Activated CD4-positive, alpha-beta T cell treated with anti-CD3 and anti-CD28 coated beads, Interleukin-2, amount 50 U/mL, for 16 hours (primary cell): ENCODE data around the gene TOX3.

Source experiments
- DNase-seq: peaks from one replicate; pipeline ENCODE4 v3.0.0-alpha.2; 2020

TOX3 gene

DNA sequence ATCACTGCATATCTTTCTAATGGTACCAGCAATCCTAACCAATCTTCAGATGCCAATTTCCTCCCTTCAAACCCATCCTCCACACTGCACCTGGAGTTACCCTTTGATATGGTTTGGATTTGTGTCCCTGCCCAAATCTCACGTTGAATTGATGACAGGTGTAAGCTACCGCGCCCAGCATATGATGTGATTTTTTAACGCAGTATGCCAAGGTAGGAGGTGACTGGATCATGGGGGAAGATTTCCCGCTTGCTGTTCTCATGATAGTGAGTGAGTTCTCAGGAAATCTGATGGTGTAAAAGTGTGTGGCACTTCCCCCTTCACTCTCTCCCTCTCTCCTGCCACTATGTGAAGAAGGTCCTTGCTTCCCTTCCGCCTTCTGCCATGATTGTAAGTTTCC lies 57.0 kb downstream of the TOX3 start:
- no peak for DNase-seq

DNA sequence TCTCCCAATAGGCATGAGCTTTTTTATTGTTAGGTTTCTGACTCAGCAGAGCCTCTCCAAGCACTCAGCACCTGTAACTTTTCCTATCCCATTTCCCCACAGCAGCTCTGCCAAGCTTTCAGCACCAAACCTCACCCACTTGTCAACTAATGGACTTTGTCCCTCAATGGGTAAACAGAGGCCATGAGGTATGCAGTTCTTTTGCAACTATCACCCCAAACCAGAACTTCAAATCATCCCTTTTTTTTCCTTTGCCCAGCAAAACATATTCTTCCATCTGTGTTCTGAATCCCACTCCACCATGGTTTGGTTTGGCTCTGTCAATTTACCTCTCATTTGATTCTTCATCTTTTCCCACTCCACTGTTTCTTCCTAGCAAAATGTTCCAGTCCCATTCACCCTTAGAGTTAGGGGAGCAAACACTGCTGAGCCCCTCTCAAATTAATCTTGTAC lies 58.1 kb downstream of the TOX3 start:
- DNase-seq, result no peak

DNA sequence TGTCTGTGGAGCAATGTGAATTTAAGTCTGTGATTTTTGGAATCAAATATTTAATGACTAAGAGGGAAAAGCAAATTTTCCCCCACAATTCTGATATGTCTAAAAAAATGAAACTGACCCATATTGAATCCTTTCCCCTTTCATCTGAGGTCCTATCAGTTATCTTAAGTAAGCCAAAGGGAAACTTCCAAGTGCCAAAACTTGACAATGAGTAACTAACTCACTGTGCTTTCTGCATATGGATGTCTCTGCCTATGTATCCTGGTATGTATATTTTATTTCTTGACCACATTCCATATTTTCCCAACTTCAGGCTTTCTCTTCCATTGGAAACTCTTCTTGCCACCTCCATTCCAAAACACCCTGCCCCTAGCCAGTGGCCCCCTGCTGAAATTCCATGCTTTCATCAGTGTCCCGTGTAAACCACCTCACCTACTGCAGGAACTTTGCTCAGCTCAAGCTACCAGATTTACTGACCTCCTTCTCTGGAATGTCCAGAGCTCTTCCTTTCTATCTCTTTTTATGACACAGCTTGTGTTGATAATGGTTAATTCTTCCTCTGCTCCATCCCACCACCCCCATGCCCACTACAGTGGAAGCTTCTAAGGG lies 59.0 kb downstream of the TOX3 start:
- DNase-seq, result no peak

GRCh38 chr16:52480237-52480636 lies 66.7 kb downstream of the TOX3 start:
- DNase-seq, result no peak

- DNase-seq, result no peak
Observed at GRCh38 chr16:52476111-52476510, 70.8 kb downstream of the TOX3 start.

- no peak for DNase-seq
Observed at GRCh38 chr16:52474679-52475078, 72.3 kb downstream of the TOX3 start.

- DNase-seq, result no peak
Observed at GRCh38 chr16:52473096-52473495, 73.8 kb downstream of the TOX3 start.

- no peak for DNase-seq
Observed at GRCh38 chr16:52471650-52472370, 75.1 kb downstream of the TOX3 start.

DNA sequence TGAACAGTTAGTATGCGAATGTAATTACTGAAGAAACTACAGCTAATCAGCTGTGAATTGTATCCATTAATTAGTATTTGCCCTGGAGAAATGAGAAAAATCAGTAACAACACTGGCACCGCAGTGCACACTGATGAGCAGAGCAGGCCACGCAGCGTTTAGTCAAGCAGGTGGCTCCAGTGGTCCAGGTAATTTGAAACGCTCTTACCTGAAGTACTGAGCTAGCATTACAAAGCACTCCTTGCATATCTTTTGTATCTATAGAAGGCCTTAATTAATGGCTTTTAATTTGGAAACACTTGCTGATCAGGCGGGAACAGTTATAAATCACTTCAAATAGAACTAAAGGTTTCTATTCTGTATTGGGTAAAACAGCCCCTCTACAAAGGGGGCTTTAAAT lies 76.4 kb downstream of the TOX3 start:
- DNase-seq, result no peak

DNA sequence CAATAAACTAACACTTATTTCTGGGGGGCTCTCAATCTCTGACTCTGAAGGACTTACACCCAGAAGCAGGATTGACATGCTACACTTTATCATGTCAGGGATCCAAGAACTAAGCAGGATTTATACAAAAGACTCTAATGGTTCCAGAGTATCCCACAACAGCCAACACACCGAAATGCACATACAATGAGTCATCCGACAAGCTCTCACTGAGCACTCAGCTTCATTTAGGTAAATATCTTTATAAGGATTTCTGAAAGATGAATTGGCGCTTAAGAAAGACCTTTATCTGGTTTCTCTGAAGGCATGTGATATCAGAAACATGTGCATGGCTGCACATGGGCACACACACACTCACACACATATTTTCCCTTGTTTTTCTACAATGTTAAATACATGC lies 77.2 kb downstream of the TOX3 start:
- DNase-seq, result no peak

GRCh38 chr16:52469091-52469490 lies 77.9 kb downstream of the TOX3 start:
- no peak for DNase-seq

- no peak for DNase-seq
Observed at GRCh38 chr16:52467753-52468152, 79.2 kb downstream of the TOX3 start.

GRCh38 chr16:52466994-52467393 lies 79.9 kb downstream of the TOX3 start:
- no peak for DNase-seq

DNA sequence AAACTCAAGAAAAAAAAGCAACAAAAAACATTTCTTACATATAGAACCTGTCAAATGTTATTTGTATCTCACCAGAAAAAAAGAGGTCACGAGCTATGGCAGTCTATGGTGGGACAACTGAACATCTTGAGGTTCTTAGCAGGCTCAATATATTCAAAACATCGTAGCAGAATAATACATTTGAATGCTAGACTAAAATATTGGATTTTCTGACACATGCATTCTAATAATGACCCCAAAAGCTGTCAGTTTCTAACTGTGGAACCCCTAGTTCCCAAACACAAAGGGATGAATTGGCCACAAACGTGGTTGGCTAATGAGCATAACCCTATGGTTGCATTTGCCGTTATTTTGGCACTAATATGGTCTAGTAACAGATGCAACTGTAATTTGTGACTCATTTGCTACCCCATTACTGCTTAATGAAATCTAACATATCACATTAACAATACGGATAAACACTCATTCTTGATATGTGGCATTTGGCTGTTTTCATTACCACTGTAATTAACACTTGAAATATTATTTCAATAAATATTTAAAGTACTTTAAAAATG lies 81.2 kb downstream of the TOX3 start:
- no peak for DNase-seq

GRCh38 chr16:52463904-52464303 lies 83.0 kb downstream of the TOX3 start:
- DNase-seq, result no peak

DNA sequence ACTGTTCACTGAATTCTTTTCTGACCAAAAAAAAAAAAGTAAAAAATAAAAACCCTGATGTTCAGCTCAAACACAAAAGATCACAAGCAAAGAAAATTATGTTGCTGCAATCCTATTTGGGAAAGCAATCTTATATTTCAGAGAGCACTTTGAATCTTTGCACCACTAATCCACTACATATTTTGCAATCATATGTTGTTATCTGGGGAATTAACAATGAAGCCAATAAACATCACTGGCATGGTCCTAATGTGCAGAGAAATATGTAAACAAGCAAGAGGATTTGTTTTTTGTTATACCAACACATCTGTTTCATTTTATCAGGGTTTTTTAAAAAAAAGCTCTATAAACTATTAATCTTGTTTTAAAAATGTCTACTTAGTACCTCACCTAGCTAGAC lies 84.1 kb downstream of the TOX3 start:
- no peak for DNase-seq

GRCh38 chr16:52460639-52461178 lies 86.2 kb downstream of the TOX3 start:
- DNase-seq, result no peak

GRCh38 chr16:52456368-52456767 lies 90.6 kb downstream of the TOX3 start:
- DNase-seq, result no peak

GRCh38 chr16:52455549-52456277 lies 91.2 kb downstream of the TOX3 start:
- no peak for DNase-seq

GRCh38 chr16:52453644-52454043 lies 93.3 kb downstream of the TOX3 start:
- DNase-seq, result no peak

GRCh38 chr16:52451971-52452421 lies 94.9 kb downstream of the TOX3 start:
- no peak for DNase-seq

DNA sequence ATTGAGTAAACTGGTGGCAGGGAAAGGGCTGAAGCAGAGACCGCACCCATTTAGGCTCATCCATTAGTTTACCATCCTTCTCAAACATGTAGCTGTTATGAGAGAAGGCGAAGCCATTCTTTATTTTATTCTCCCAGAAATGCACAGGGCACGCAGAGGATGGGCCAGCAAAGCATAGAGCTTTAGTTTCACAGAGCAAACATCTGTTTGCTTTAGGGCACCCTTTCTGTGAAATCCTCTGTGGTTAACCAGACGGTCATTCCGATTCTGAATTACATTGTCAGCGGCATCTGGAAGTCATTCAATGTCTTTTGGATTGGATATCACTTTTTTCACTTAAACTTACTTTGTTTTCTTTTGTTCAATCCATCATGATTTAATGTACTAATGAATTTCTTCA lies 96.0 kb downstream of the TOX3 start:
- DNase-seq, result no peak

DNA sequence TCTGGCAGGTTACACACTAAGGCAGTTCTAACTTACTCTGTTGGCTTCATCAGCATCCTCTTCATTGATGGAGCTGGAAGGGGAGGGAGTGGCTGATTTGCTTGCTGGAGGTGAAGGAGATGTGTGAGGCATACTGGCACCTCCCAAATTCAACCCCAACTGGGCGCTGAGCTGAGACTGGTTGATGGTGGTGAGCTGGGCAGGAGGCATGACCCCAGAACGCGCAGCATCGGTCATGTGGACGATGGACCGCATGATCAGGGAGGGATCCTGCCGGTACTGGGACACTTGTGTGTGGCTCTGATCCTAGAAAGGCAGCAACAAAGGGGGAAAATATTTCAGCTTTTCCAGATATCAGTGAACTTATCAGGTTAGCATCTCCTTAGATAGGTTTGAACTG lies 96.7 kb downstream of the TOX3 start:
- no peak for DNase-seq

- DNase-seq, result no peak
Observed at GRCh38 chr16:52446080-52446479, 100.9 kb downstream of the TOX3 start.
